Hepatocyte (in vitro differentiated cells): ENCODE results near the gene ANGPTL8.

Experiments used
- CTCF ChIP-seq: fragments of 200-600 bp; sonication (generic); IDR thresholded peaks from 2 replicates; pipeline ENCODE4 v1.5.1; 2016; ENCODE audit warnings: antibody characterized with exemption, mild to moderate bottlenecking; ENCODE audit not compliant: poor library complexity
- EZH2 ChIP-seq: fragments of 200-600 bp; sonication (generic); IDR thresholded peaks from 2 replicates; pipeline ENCODE4 v1.6.1; 2016; ENCODE audit warnings: antibody characterized with exemption, mild to moderate bottlenecking, borderline replicate concordance
- EZH2phosphoT487 ChIP-seq: fragments of 200-600 bp; sonication (generic); IDR thresholded peaks from one replicate; pipeline ENCODE4 v1.6.1; 2018; ENCODE audit warnings: antibody characterized with exemption, mild to moderate bottlenecking, low read depth, moderate library complexity; ENCODE audit not compliant: unreplicated experiment, severe bottlenecking

GRCh38 chr19:11233073-11233472, 6.3 kb upstream of the ANGPTL8 start:
- TF ChIP-seq EZH2phosphoT487 (no peak), CTCF (no peak), EZH2 (no peak)
